Stimulated activated CD4-positive, alpha-beta T cell treated with anti-CD3 and anti-CD28 coated beads, Interleukin-4, amount 100 ng/mL, for 48 hours (primary cell): ENCODE data around the gene ALDH16A1.

ENCODE experiments used
- DNase-seq, 2 donors: peaks; one replicate each; pipeline ENCODE4 v3.0.0-alpha.2; 2020; ENCODE audit warnings: low read depth in 2 of 2

Gene ALDH16A1

GRCh38 chr19:49512970-49513745 is 60.1 kb downstream of the ALDH16A1 start:
- no peak for DNase-seq

GRCh38 chr19:49513746-49514118 is 60.7 kb downstream of the ALDH16A1 start:
- DNase-seq = no peak

GRCh38 chr19:49514151-49514550 is 61.1 kb downstream of the ALDH16A1 start:
- DNase-seq = no peak

GRCh38 chr19:49515767-49516166 is 62.7 kb downstream of the ALDH16A1 start:
- no peak for DNase-seq

- no peak for DNase-seq
Measured at GRCh38 chr19:49518033-49518432, 65.0 kb downstream of the ALDH16A1 start.
